WTC11 (cell line): Measurements from ENCODE around the gene NPHP3. TPM values are rescaled to one million over a fixed set of nuclear protein-coding genes. Genes with fewer than 3 reads are reported as not detected.

ENCODE experiments used
- ATAC-seq: fragments of 200-7000 bp; cut with Tn5 transposase; 2 replicates; pipeline ENCODE4 v1.10.0; 2021; ENCODE audit warnings: mild to moderate bottlenecking, moderate library complexity
- CTCF ChIA-PET: fragments of 300-600 bp; sonication (Branson Sonifier 250); formaldehyde crosslinking; loops from one replicate; lab custom pipeline; 2021; ENCODE audit warnings: antibody characterized with exemption; lab: Charles Lee
- POLR2A ChIA-PET: fragments of 350-600 bp; sonication (Branson Sonifier 250); formaldehyde crosslinking; loops from one replicate; lab custom pipeline; 2021; ENCODE audit warnings: antibody characterized with exemption; lab: Charles Lee
- DNase-seq: peaks from one replicate; pipeline ENCODE4 v3.0.0; 2021; ENCODE audit warnings: low spot score
- H3K27ac Mint-ChIP-seq: 2 replicates; pipeline ENCODE4 v1.8.0; 2021; ENCODE audit warnings: mixed read lengths
- H3K27me3 Mint-ChIP-seq: 2 replicates; pipeline ENCODE4 v1.8.0; 2021; ENCODE audit warnings: low read depth, mild to moderate bottlenecking, moderate library complexity, mixed read lengths
- H3K36me3 Mint-ChIP-seq: 2 replicates; pipeline ENCODE4 v1.8.0; 2021; ENCODE audit warnings: mixed read lengths
- H3K4me1 Mint-ChIP-seq: 2 replicates; pipeline ENCODE4 v1.8.0; 2022; ENCODE audit warnings: mixed read lengths
- H3K4me3 Mint-ChIP-seq: 2 replicates; pipeline ENCODE4 v1.8.0; 2021; ENCODE audit warnings: mild to moderate bottlenecking, moderate library complexity, mixed read lengths
- H3K9me3 Mint-ChIP-seq: 2 replicates; pipeline ENCODE4 v1.8.0; 2021; ENCODE audit warnings: mixed read lengths
- ATF1 ChIP-seq: sonication (generic); formaldehyde crosslinking; IDR thresholded peaks from 2 replicates; pipeline ENCODE4 v1.8.1; 2023; ENCODE audit warnings: mild to moderate bottlenecking, moderate library complexity, missing genetic modification reagents
- ETV6 ChIP-seq: sonication (generic); formaldehyde crosslinking; IDR thresholded peaks from 2 replicates; pipeline ENCODE4 v1.8.1; 2022; ENCODE audit warnings: mild to moderate bottlenecking, missing genetic modification reagents
- GRHL2 ChIP-seq: fragments of 250-450 bp; sonication (Bioruptor Pico); IDR thresholded peaks from 2 replicates; pipeline ENCODE4 v1.8.0; 2022; ENCODE audit warnings: mild to moderate bottlenecking, moderate library complexity; ENCODE audit not compliant: insufficient replicate concordance, severe bottlenecking
- HMGA2 ChIP-seq: fragments of 250-450 bp; sonication (Bioruptor Pico); IDR thresholded peaks from 2 replicates; pipeline ENCODE4 v1.4.0; 2021; ENCODE audit warnings: mild to moderate bottlenecking, moderate library complexity
- NFYB ChIP-seq: sonication (generic); formaldehyde crosslinking; conservative IDR thresholded peaks from 2 replicates; pipeline ENCODE4 v1.8.0; 2022; ENCODE audit warnings: low read depth, missing genetic modification reagents
- RELA ChIP-seq: sonication (generic); formaldehyde crosslinking; IDR thresholded peaks from 2 replicates; pipeline ENCODE4 v1.8.1; 2022; ENCODE audit warnings: missing genetic modification reagents, mild to moderate bottlenecking, borderline replicate concordance
- ZBTB21 ChIP-seq: sonication (generic); formaldehyde crosslinking; IDR thresholded peaks from 2 replicates; pipeline ENCODE4 v1.8.1; 2023; ENCODE audit warnings: mild to moderate bottlenecking, missing genetic modification reagents, borderline replicate concordance
- ZNF317 ChIP-seq: sonication (generic); formaldehyde crosslinking; IDR thresholded peaks from 2 replicates; pipeline ENCODE4 v1.8.1; 2023; ENCODE audit warnings: low read depth, mild to moderate bottlenecking, moderate library complexity, missing genetic modification reagents, borderline replicate concordance
- ZNF396 ChIP-seq: fragments of 250-450 bp; sonication (Bioruptor Pico); IDR thresholded peaks from 2 replicates; pipeline ENCODE4 v1.8.0; 2021; ENCODE audit warnings: mild to moderate bottlenecking, moderate library complexity, borderline replicate concordance
- ZNF416 ChIP-seq: fragments of 250-450 bp; sonication (Bioruptor Pico); IDR thresholded peaks from 2 replicates; pipeline ENCODE4 v1.9.0; 2021; ENCODE audit warnings: mild to moderate bottlenecking, inconsistent platforms
- ZNF425 ChIP-seq: fragments of 250-450 bp; sonication (Bioruptor Pico); conservative IDR thresholded peaks from 2 replicates; pipeline ENCODE4 v1.9.0; 2021; ENCODE audit warnings: mild to moderate bottlenecking
- total RNA-seq: library from RNA; stranded (reverse); gene quantifications from 3 replicates; pipeline ENCODE4 v1.2.3, GENCODE V29; 2021
- TF ChIP-seq, protein P1 (sequence below): sonication (generic); formaldehyde crosslinking; IDR thresholded peaks from 2 replicates; pipeline ENCODE4 v1.8.0; 2022; ENCODE audit warnings: mild to moderate bottlenecking, missing genetic modification reagents
- TF ChIP-seq, protein P2 (sequence below): sonication (generic); formaldehyde crosslinking; IDR thresholded peaks from 2 replicates; pipeline ENCODE4 v1.8.1; 2023; ENCODE audit warnings: mild to moderate bottlenecking, missing genetic modification reagents, moderate library complexity
- TF ChIP-seq, protein P3 (sequence below): sonication (generic); formaldehyde crosslinking; IDR thresholded peaks from 2 replicates; pipeline ENCODE4 v1.8.1; 2022; ENCODE audit warnings: mild to moderate bottlenecking, missing genetic modification reagents, moderate library complexity, borderline replicate concordance
- TF ChIP-seq, protein P4 (sequence below): sonication (generic); formaldehyde crosslinking; IDR thresholded peaks from 2 replicates; pipeline ENCODE4 v1.8.1; 2022; ENCODE audit warnings: low read depth, mild to moderate bottlenecking, moderate library complexity, missing genetic modification reagents, borderline replicate concordance
- TF ChIP-seq, protein P5 (sequence below): fragments of 250-450 bp; sonication (Bioruptor Pico); IDR thresholded peaks from 2 replicates; pipeline ENCODE4 v1.9.0; 2021; ENCODE audit warnings: mild to moderate bottlenecking, borderline replicate concordance
- TF ChIP-seq, protein P6 (sequence below): fragments of 250-450 bp; sonication (Bioruptor Pico); IDR thresholded peaks from 2 replicates; pipeline ENCODE4 v1.9.0; 2021; ENCODE audit warnings: moderate library complexity, mild to moderate bottlenecking, inconsistent platforms, borderline replicate concordance

The NPHP3 gene
- total RNA-seq, 1 experiment from 2014 or later: 15.4 TPM

DNA sequence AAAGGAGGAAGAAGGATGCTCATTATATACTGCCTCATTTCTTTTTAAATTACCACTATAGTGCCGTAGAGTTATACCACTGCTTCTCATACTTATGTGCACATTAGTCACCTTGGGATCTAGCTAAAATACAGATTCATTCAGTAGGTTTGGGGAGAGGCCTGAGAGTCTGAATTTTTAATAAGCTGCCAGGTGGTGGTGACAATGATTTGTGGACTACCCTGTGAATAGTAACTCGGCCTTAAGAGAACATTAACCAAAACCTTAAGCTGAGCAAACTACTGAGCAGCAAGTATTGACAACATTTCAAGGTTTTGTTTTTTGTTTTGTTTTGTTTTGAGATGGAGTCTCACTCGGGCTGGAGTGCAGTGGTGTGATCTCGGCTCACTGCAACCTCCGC is 42.3 kb downstream of the NPHP3 start:
- Mint-ChIP-seq H3K27ac (no peak overlapping the region), H3K4me1 (no peaks in the 10 kb centered on the region), H3K9me3 (no peaks in the 10 kb centered on the region), H3K4me3 (no peak overlapping the region)
- ATAC-seq: no peak
- TF ChIP-seq, protein P1, sequence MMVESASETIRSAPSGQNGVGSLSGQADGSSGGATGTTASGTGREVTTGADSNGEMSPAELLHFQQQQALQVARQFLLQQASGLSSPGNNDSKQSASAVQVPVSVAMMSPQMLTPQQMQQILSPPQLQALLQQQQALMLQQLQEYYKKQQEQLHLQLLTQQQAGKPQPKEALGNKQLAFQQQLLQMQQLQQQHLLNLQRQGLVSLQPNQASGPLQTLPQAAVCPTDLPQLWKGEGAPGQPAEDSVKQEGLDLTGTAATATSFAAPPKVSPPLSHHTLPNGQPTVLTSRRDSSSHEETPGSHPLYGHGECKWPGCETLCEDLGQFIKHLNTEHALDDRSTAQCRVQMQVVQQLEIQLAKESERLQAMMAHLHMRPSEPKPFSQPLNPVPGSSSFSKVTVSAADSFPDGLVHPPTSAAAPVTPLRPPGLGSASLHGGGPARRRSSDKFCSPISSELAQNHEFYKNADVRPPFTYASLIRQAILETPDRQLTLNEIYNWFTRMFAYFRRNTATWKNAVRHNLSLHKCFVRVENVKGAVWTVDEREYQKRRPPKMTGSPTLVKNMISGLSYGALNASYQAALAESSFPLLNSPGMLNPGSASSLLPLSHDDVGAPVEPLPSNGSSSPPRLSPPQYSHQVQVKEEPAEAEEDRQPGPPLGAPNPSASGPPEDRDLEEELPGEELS (CRISPR knock-in tag): no peak
- TF ChIP-seq ZBTB21 (CRISPR knock-in tag): no peak
- TF ChIP-seq ZNF425: no peak
- TF ChIP-seq ZNF317: no peak
- TF ChIP-seq, protein P2, sequence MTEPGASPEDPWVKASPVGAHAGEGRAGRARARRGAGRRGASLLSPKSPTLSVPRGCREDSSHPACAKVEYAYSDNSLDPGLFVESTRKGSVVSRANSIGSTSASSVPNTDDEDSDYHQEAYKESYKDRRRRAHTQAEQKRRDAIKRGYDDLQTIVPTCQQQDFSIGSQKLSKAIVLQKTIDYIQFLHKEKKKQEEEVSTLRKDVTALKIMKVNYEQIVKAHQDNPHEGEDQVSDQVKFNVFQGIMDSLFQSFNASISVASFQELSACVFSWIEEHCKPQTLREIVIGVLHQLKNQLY (CRISPR knock-in tag): no peak
- TF ChIP-seq, all 79 proteins: peak for 0
- DNase-seq: no peak
- ChIA-PET CTCF (no interaction called here), POLR2A (no interaction called here)
- Mint-ChIP-seq H3K36me3 (peaks cover 44% of the 10 kb centered on the region), H3K27me3 (no peaks in the 10 kb centered on the region)

DNA sequence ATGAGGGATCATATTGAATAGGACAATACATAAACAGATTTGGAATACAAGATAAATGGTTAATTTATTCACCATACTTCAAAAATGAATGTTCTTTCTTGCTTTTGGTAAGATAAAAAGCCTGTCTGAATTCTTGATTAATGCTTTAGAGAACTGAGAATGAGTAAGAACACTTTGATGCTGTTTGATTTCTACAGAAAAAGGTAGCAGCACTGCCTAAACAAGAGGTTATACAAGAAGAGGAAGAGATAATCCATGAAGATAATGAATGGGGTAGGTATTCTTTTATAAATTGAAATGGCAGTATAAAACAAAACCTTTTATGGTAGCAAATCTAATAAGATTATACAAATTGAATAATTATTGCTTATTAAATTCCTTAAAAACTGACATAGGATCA is 46.8 kb downstream of the NPHP3 start:
- no peak overlapping the region for H3K4me3 Mint-ChIP-seq
- TF ChIP-seq, protein P3, sequence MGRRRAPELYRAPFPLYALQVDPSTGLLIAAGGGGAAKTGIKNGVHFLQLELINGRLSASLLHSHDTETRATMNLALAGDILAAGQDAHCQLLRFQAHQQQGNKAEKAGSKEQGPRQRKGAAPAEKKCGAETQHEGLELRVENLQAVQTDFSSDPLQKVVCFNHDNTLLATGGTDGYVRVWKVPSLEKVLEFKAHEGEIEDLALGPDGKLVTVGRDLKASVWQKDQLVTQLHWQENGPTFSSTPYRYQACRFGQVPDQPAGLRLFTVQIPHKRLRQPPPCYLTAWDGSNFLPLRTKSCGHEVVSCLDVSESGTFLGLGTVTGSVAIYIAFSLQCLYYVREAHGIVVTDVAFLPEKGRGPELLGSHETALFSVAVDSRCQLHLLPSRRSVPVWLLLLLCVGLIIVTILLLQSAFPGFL (CRISPR knock-in tag): no peak
- TF ChIP-seq NFYB (CRISPR knock-in tag): no peak
- TF ChIP-seq, protein P4, sequence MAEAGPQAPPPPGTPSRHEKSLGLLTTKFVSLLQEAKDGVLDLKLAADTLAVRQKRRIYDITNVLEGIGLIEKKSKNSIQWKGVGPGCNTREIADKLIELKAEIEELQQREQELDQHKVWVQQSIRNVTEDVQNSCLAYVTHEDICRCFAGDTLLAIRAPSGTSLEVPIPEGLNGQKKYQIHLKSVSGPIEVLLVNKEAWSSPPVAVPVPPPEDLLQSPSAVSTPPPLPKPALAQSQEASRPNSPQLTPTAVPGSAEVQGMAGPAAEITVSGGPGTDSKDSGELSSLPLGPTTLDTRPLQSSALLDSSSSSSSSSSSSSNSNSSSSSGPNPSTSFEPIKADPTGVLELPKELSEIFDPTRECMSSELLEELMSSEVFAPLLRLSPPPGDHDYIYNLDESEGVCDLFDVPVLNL (CRISPR knock-in tag): no peak
- no peak for TF ChIP-seq HMGA2 (CRISPR knock-in tag)
- TF ChIP-seq, protein P2 (CRISPR knock-in tag): no peak
- no peak for TF ChIP-seq GRHL2
- no peak for TF ChIP-seq ETV6
- no peak for TF ChIP-seq ZNF416
- no peak for TF ChIP-seq ATF1 (CRISPR knock-in tag)
- TF ChIP-seq, protein P5, sequence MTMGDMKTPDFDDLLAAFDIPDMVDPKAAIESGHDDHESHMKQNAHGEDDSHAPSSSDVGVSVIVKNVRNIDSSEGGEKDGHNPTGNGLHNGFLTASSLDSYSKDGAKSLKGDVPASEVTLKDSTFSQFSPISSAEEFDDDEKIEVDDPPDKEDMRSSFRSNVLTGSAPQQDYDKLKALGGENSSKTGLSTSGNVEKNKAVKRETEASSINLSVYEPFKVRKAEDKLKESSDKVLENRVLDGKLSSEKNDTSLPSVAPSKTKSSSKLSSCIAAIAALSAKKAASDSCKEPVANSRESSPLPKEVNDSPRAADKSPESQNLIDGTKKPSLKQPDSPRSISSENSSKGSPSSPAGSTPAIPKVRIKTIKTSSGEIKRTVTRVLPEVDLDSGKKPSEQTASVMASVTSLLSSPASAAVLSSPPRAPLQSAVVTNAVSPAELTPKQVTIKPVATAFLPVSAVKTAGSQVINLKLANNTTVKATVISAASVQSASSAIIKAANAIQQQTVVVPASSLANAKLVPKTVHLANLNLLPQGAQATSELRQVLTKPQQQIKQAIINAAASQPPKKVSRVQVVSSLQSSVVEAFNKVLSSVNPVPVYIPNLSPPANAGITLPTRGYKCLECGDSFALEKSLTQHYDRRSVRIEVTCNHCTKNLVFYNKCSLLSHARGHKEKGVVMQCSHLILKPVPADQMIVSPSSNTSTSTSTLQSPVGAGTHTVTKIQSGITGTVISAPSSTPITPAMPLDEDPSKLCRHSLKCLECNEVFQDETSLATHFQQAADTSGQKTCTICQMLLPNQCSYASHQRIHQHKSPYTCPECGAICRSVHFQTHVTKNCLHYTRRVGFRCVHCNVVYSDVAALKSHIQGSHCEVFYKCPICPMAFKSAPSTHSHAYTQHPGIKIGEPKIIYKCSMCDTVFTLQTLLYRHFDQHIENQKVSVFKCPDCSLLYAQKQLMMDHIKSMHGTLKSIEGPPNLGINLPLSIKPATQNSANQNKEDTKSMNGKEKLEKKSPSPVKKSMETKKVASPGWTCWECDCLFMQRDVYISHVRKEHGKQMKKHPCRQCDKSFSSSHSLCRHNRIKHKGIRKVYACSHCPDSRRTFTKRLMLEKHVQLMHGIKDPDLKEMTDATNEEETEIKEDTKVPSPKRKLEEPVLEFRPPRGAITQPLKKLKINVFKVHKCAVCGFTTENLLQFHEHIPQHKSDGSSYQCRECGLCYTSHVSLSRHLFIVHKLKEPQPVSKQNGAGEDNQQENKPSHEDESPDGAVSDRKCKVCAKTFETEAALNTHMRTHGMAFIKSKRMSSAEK: no peak
- no peak for TF ChIP-seq RELA (CRISPR knock-in tag)
- no peak for TF ChIP-seq ZNF396 (CRISPR knock-in tag)
- TF ChIP-seq, protein P6, sequence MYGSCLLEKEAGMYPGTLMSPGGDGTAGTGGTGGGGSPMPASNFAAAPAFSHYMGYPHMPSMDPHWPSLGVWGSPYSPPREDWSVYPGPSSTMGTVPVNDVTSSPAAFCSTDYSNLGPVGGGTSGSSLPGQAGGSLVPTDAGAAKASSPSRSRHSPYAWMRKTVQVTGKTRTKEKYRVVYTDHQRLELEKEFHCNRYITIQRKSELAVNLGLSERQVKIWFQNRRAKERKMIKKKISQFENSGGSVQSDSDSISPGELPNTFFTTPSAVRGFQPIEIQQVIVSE (CRISPR knock-in tag): no peak

More for the DNA sequence above, 46.8 kb downstream of the NPHP3 start:
- DNase-seq (no peak), ATAC-seq (no peak)
- H3K27ac Mint-ChIP-seq: no peak overlapping the region
- H3K27me3 Mint-ChIP-seq: no peaks in the 10 kb centered on the region
- ChIA-PET CTCF (no interaction called here), POLR2A (no interaction called here)
- H3K9me3 Mint-ChIP-seq: no peaks in the 10 kb centered on the region
- peaks cover 7% of the 10 kb centered on the region for H3K4me1 Mint-ChIP-seq
- H3K36me3 Mint-ChIP-seq: peaks cover 50% of the 10 kb centered on the region
